ENCODE data around the gene WWC2.

- TF ChIP-seq EZH2phosphoT487 (IDR thresholded peaks at IDR 0.05) (no peak), CTCF (IDR thresholded peaks at IDR 0.05) (peak; percentile 81), EZH2 (IDR thresholded peaks at IDR 0.05) (no peak)
Measured at GRCh38 chr4:183256756-183257385, 157.8 kb downstream of the WWC2 start.
